PFSK-1 (cell line): ENCODE results near the gene VPS16.

ENCODE experiments used
- POLR2AphosphoS5 ChIP-seq: IDR thresholded peaks from 2 replicates; pipeline ENCODE4 v1.6.1; 2012; ENCODE audit warnings: low read depth, mild to moderate bottlenecking, control low read depth, low read length, moderate library complexity
- SIN3A ChIP-seq: IDR thresholded peaks from 2 replicates; pipeline ENCODE4 v1.6.1; 2012; ENCODE audit warnings: mild to moderate bottlenecking, low read length, moderate library complexity, borderline replicate concordance; ENCODE audit not compliant: insufficient read depth
- TAF1 ChIP-seq: IDR thresholded peaks from 2 replicates; pipeline ENCODE4 v1.6.1; 2012; ENCODE audit warnings: low read length, control low read depth, borderline replicate concordance; ENCODE audit not compliant: insufficient read depth

DNA sequence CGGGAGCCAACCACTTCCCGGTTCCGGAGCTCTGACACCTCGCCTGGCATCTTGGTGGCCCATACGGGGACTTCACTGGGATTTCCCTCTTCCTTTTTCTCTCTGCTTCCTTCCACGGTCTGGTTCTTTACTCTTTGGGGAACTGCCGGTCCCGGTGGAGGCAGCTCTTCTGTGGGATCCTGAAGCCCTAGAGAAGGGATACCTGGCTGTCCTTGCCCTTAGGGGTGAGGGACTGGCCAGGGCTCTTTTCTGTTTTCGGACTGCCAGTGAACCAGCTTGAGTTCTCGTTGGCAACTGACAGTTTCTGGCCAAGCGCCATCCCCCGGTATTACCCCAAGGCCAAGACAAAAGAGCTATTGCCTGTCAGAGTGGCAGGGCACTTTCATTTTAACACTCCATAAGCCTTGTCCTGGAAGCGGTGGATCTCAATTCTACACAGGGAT, 39.2 kb upstream of the VPS16 start:
- TF ChIP-seq POLR2AphosphoS5 (no peak), SIN3A (no peak), TAF1 (no peak)
